Adrenal gland (tissue), 12 donors: ENCODE measurements around the gene C12orf57. TPM values are rescaled to one million over a fixed set of nuclear protein-coding genes. Genes with fewer than 3 reads are reported as not detected.

Experiments
- DNase-seq, 7 donors: peaks; one replicate each; pipeline ENCODE4 v3.0.0-alpha.2; 2019 to 2020
- H3K27ac ChIP-seq, 5 donors: fragments of 200-600 bp; sonication (generic) in 4 of 5; 1 replicate in 3 of 5; 2 replicates in 2 of 5; pipeline versions ENCODE4 v1.5.1 to v1.8.0; 2016 to 2020; ENCODE audit warnings: mild to moderate bottlenecking in 1 of 5
- H3K27me3 ChIP-seq: fragments of 200-600 bp; 2 replicates; pipeline ENCODE4 v1.8.0; 2021
- H3K36me3 ChIP-seq, 2 donors: fragments of 200-600 bp; replicated peaks in 1 of 2; 1 replicate in 1 of 2; 2 replicates in 1 of 2; pipeline versions ENCODE4 v1.5.1 to v1.8.0; 2018 to 2022
- H3K4me1 ChIP-seq, 2 donors: fragments of 200-600 bp; replicated peaks in 1 of 2; 1 replicate in 1 of 2; 2 replicates in 1 of 2; pipeline versions ENCODE4 v1.5.1 to v1.8.0; 2018 to 2021
- H3K4me3 ChIP-seq, 4 donors: fragments of 200-600 bp; sonication (generic) in 3 of 4; one replicate each; pipeline ENCODE4 v1.5.1; 2016 to 2018
- H3K9me3 ChIP-seq, 3 donors: fragments of 200-600 bp; sonication (generic) in 1 of 3; replicated peaks in 1 of 3; 1 replicate in 2 of 3; 2 replicates in 1 of 3; pipeline versions ENCODE4 v1.5.1 to v1.8.0; 2016 to 2021
- CTCF ChIP-seq, 6 experiments: fragments of 450-650 bp in 4 of 6; fragments of 200-600 bp in 2 of 6; sonication (generic) in 1 of 6; IDR thresholded peaks; 1 replicate in 5 of 6; 2 replicates in 1 of 6; pipeline versions ENCODE4 v1.5.1 to v1.8.0; 2016 to 2021; ENCODE audit warnings: antibody characterized with exemption in 6 of 6, mild to moderate bottlenecking in 2 of 6, moderate library complexity in 1 of 6
- POLR2A ChIP-seq, 2 donors: fragments of 450-650 bp; IDR thresholded peaks; one replicate each; pipeline ENCODE4 v1.6.1; 2017; ENCODE audit warnings: antibody characterized with exemption in 2 of 2, mild to moderate bottlenecking in 2 of 2, moderate library complexity in 1 of 2
- WGBS, 4 donors: extraction: QIAGEN DNeasy Blood & Tissue Kit in 2 of 4; methylation state at CpG; one replicate each; pipeline versions ENCODE4 v1.1.5 to v1.1.7; 2013 to 2017; 5-methylcytosine and 5-hydroxymethylcytosine counted together
- intact Hi-C, 2 donors: fragments of 100-400 bp; cut with DNase I; formaldehyde crosslinking; loops; one replicate each; pipeline versions ENCODE4 v1.14.1 to v1.15.0; 2022 to 2023
- polyA plus RNA-seq, 3 donors: library from polyadenylated mRNA; stranded (reverse); fragments of 200-250 nt in 2 of 3; fragments of 350-450 nt in 1 of 3; fragmentation: Illumina TruSeq in 1 of 3; extraction: RNeasy Lipid Tissue Mini Kit (QIAGEN cat#74804) in 1 of 3; gene quantifications; one replicate each; pipeline ENCODE4 v1.2.3, GENCODE V29; 2013 to 2014
- total RNA-seq, 9 donors: library from RNA; depleted of rRNA in 4 of 9; stranded (reverse); fragments of >200 nt in 4 of 9; fragments of 120-200 nt in 1 of 9; fragmentation: NEBNext Ultra II Directional in 1 of 9; extraction: Animal tissue kit (Norgen Biotek cat#: 25700) in 1 of 9; gene quantifications; one replicate each; pipeline versions ENCODE4 v1.1.0 to v1.2.4, GENCODE V29; 2013 to 2023
- donor health status: healthy with polysubstance abuse.
- donor health status: Bipolar disorder and iron deficiency.
- donor health status: DM: yes; HTN: yes; CAD: no.
- donor health status: DM: no; HTN: no; CAD: no.
- donor health status: DM: no; HTN: no; CAD: no.
- donor health status: DM: yes; HTN: yes; CAD: no.

C12orf57 gene
- total and polyA plus RNA-seq, 12 donors: 58.4 to 505 (median 277) TPM

GRCh38 chr12:6948873-6949594 lies 5.2 kb downstream of the C12orf57 start:
- intact Hi-C loops: no loop called here
- Histone ChIP-seq H3K27me3 (no peaks in the 10 kb centered on the region), H3K36me3 (no peaks in the 10 kb centered on the region), H3K4me3 (no peak overlapping the region), H3K27ac (peak overlapping the region in 2 of 5 donors; percentile 26 to 49), H3K4me1 (peaks cover 21 to 35% of the 10 kb centered on the region in 2 donors), H3K9me3 (no peaks in the 10 kb centered on the region)
- TF ChIP-seq CTCF (IDR thresholded peaks at IDR 0.05) (peak in 4 of 6 experiments; percentile 5 to 25 (median 20)), POLR2A (IDR thresholded peaks at IDR 0.05) (no peak)
- WGBS, 4 donors: 62 to 68% (median 65%) methylated on average over 15 of the region's 15 CpGs
- DNase-seq: peak in 2 of 7 donors; percentile 26 to 34

- peak overlapping the region in 2 of 5 donors; percentile 3 to 68 for H3K27ac ChIP-seq
These were observed 6.6 kb downstream of the C12orf57 start for GRCh38 chr12:6950401-6950801.

GRCh38 chr12:6950811-6951540 lies 7.2 kb downstream of the C12orf57 start, which contains the start of gene PTPN6:
Gene PTPN6, plus strand, starts transcription at chr12:6951356. Its CDS starts 157 bp downstream, at chr12:6951513.
- no peaks in the 10 kb centered on the region for H3K9me3 ChIP-seq
- H3K27me3 ChIP-seq: no peaks in the 10 kb centered on the region
- peak in 5 of 7 donors; percentile 33 to 75 (median 51) for DNase-seq
- TF ChIP-seq CTCF (IDR thresholded peaks at IDR 0.05): no peak
- TF ChIP-seq POLR2A (IDR thresholded peaks at IDR 0.05): peak; percentile 20 to 41
- H3K4me1 ChIP-seq: peaks cover 15 to 33% of the 10 kb centered on the region in 2 donors
- H3K27ac ChIP-seq: peak within 1 kb of the TSS in 4 of 5 donors; percentile 43 to 83 (median 57)
- H3K4me3 ChIP-seq: peak within 1 kb of the TSS in 1 of 4 donors; percentile 33
- intact Hi-C loops: loop anchor here (10.0 kb wide), 2 partner anchors 76 to 164 kb away; partner anchors contain the start of gene SPSB2 (in 1 of the 2)
- 67 to 72% (median 72%) methylated on average over 12 to 25 of the region's 25 CpGs for WGBS, 4 donors
- no peaks in the 10 kb centered on the region for H3K36me3 ChIP-seq

More at GRCh38 chr12:6950401-6950801, 6.6 kb downstream of the C12orf57 start:
- DNase-seq: no peak
- Histone ChIP-seq H3K27me3 (no peaks in the 10 kb centered on the region), H3K36me3 (no peaks in the 10 kb centered on the region), H3K9me3 (no peaks in the 10 kb centered on the region), H3K4me3 (no peak overlapping the region), H3K4me1 (peaks cover 20 to 39% of the 10 kb centered on the region in 2 donors)
- 73 to 100% (median 75%) methylated on average over 1 of the region's 1 CpG for WGBS, 4 donors
- intact Hi-C loops: loop anchor here (10.0 kb wide), 2 partner anchors 76 to 164 kb away; partner anchors contain the start of gene SPSB2 (in 1 of the 2)
- TF ChIP-seq POLR2A (IDR thresholded peaks at IDR 0.05) (no peak), CTCF (IDR thresholded peaks at IDR 0.05) (no peak)
